Body of pancreas (tissue), 4 donors: ENCODE data around the gene LMX1A. TPM values are rescaled to one million over a fixed set of nuclear protein-coding genes. Genes with fewer than 3 reads are reported as not detected.

Experiments used
- ATAC-seq: fragments of 150-250 bp; one replicate; pipeline ENCODE4 v1.9.1; 2016
- DNase-seq, 4 donors: peaks; one replicate each; pipeline ENCODE4 v3.0.0-alpha.2; 2019
- H3K27ac ChIP-seq, 4 donors: fragments of 200-600 bp; sonication (generic); 1 replicate in 3 of 4; 2 replicates in 1 of 4; pipeline versions ENCODE4 v1.5.1 to v1.6.1; 2016 to 2019; ENCODE audit warnings: mild to moderate bottlenecking in 1 of 4, mixed read lengths in 1 of 4, moderate library complexity in 1 of 4
- H3K27me3 ChIP-seq, 2 donors: fragments of 200-600 bp; sonication (generic); one replicate each; pipeline ENCODE4 v1.6.0; 2016; ENCODE audit warnings: mild to moderate bottlenecking in 1 of 2
- H3K36me3 ChIP-seq, 2 donors: fragments of 200-600 bp; sonication (generic); replicated peaks in 1 of 2; 2 replicates each; pipeline ENCODE4 v1.5.1; 2016; ENCODE audit warnings: low read depth in 2 of 2; ENCODE audit not compliant: insufficient read depth in 1 of 2
- H3K4me1 ChIP-seq: fragments of 200-600 bp; sonication (generic); one replicate; pipeline ENCODE4 v1.6.0; 2016
- H3K4me3 ChIP-seq, 2 donors: fragments of 200-600 bp; sonication (generic); 1 replicate in 1 of 2; 2 replicates in 1 of 2; pipeline ENCODE4 v1.5.1; 2016 to 2019
- H3K9me3 ChIP-seq, 3 donors: fragments of 200-600 bp; sonication (generic); 1 replicate in 2 of 3; 2 replicates in 1 of 3; pipeline ENCODE4 v1.5.1; 2016
- CTCF ChIP-seq, 7 experiments: fragments of 450-650 bp in 4 of 7; fragments of 200-600 bp in 3 of 7; sonication (generic) in 3 of 7; IDR thresholded peaks; one replicate each; pipeline ENCODE4 v1.5.1; 2016 to 2019; ENCODE audit warnings: antibody characterized with exemption in 7 of 7
- POLR2A ChIP-seq, 3 donors: fragments of 450-650 bp; IDR thresholded peaks; one replicate each; pipeline ENCODE4 v1.6.1; 2016; ENCODE audit warnings: antibody characterized with exemption in 3 of 3, mild to moderate bottlenecking in 2 of 3
- WGBS, 2 donors: methylation state at CpG; one replicate each; pipeline ENCODE4 v1.1.5; 2017; 5-methylcytosine and 5-hydroxymethylcytosine counted together
- intact Hi-C: fragments of 100-400 bp; cut with DNase I; formaldehyde crosslinking; loops from one replicate; pipeline ENCODE4 v1.15.1; 2023
- total RNA-seq, 2 donors: library from RNA; depleted of rRNA; stranded (reverse); fragments of >200 nt; gene quantifications; one replicate each; pipeline ENCODE4 v1.1.0, GENCODE V29; 2016

LMX1A gene
- total RNA-seq, 2 donors from 2014 or later: not detected

- H3K4me3 ChIP-seq: no peak overlapping the region
- TF ChIP-seq POLR2A (IDR thresholded peaks at IDR 0.05): no peak
- no peak for TF ChIP-seq CTCF (IDR thresholded peaks at IDR 0.05)
- no peaks in the 10 kb centered on the region for H3K9me3 ChIP-seq
- intact Hi-C loops: no loop called here
- no peak overlapping the region for H3K27ac ChIP-seq
- no peaks in the 10 kb centered on the region for H3K4me1 ChIP-seq
- WGBS, 2 donors: 67 to 92% methylated on average over 1 of the region's 1 CpG
- DNase-seq (no peak), ATAC-seq (no peak)
- no peaks in the 10 kb centered on the region for H3K36me3 ChIP-seq
- H3K27me3 ChIP-seq: no peaks in the 10 kb centered on the region
Observed at GRCh38 chr1:165225650-165226049, 130.9 kb downstream of the LMX1A start.

- 57 to 70% methylated on average over 3 of the region's 3 CpGs for WGBS, 2 donors
- no peak overlapping the region for H3K4me3 ChIP-seq
- ATAC-seq (no peak), DNase-seq (no peak)
- H3K9me3 ChIP-seq: no peaks in the 10 kb centered on the region
- H3K27me3 ChIP-seq: no peaks in the 10 kb centered on the region
- H3K27ac ChIP-seq: no peak overlapping the region
- intact Hi-C loops: no loop called here
- no peaks in the 10 kb centered on the region for H3K36me3 ChIP-seq
- H3K4me1 ChIP-seq: no peaks in the 10 kb centered on the region
- TF ChIP-seq CTCF (IDR thresholded peaks at IDR 0.05): no peak
Observed at GRCh38 chr1:165225062-165225461, 131.5 kb downstream of the LMX1A start.

- WGBS, 2 donors: 52 to 57% methylated on average over 2 of the region's 2 CpGs
- DNase-seq (no peak), ATAC-seq (no peak)
- intact Hi-C loops: no loop called here
- no peaks in the 10 kb centered on the region for H3K9me3 ChIP-seq
- no peak overlapping the region for H3K4me3 ChIP-seq
- H3K4me1 ChIP-seq: no peaks in the 10 kb centered on the region
- TF ChIP-seq CTCF (IDR thresholded peaks at IDR 0.05): no peak
- no peak for TF ChIP-seq POLR2A (IDR thresholded peaks at IDR 0.05)
- H3K36me3 ChIP-seq: no peaks in the 10 kb centered on the region
- H3K27ac ChIP-seq: no peak overlapping the region
- no peaks in the 10 kb centered on the region for H3K27me3 ChIP-seq
Observed at GRCh38 chr1:165224504-165224903, 132.0 kb downstream of the LMX1A start.

GRCh38 chr1:165222580-165222979 lies 133.9 kb downstream of the LMX1A start:
- DNase-seq (no peak), ATAC-seq (no peak)
- TF ChIP-seq CTCF (IDR thresholded peaks at IDR 0.05) (no peak), POLR2A (IDR thresholded peaks at IDR 0.05) (no peak)
- Histone ChIP-seq H3K4me1 (no peaks in the 10 kb centered on the region), H3K27ac (no peak overlapping the region), H3K4me3 (no peak overlapping the region), H3K36me3 (no peaks in the 10 kb centered on the region), H3K27me3 (no peaks in the 10 kb centered on the region), H3K9me3 (no peaks in the 10 kb centered on the region)
- 64 to 85% methylated on average over 5 of the region's 5 CpGs for WGBS, 2 donors
- intact Hi-C loops: no loop called here

GRCh38 chr1:165218731-165219130 lies 137.8 kb downstream of the LMX1A start:
- ATAC-seq (no peak), DNase-seq (no peak)
- H3K4me1 ChIP-seq: no peaks in the 10 kb centered on the region
- H3K27ac ChIP-seq: no peak overlapping the region
- no peaks in the 10 kb centered on the region for H3K9me3 ChIP-seq
- TF ChIP-seq CTCF (IDR thresholded peaks at IDR 0.05): no peak
- no peak for TF ChIP-seq POLR2A (IDR thresholded peaks at IDR 0.05)
- 41 to 43% methylated on average over 6 of the region's 6 CpGs for WGBS, 2 donors
- H3K4me3 ChIP-seq: no peak overlapping the region
- no peaks in the 10 kb centered on the region for H3K27me3 ChIP-seq
- intact Hi-C loops: no loop called here
- no peaks in the 10 kb centered on the region for H3K36me3 ChIP-seq
